Measurements from ENCODE around the gene SERPINA3. TPM values are rescaled to one million over a fixed set of nuclear protein-coding genes. Genes with fewer than 3 reads are reported as not detected.

Gene SERPINA3
- total and polyA plus RNA-seq, 2 donors (not counting 1 experiment from before 2014, with no cell fraction given) = not detected

DNA sequence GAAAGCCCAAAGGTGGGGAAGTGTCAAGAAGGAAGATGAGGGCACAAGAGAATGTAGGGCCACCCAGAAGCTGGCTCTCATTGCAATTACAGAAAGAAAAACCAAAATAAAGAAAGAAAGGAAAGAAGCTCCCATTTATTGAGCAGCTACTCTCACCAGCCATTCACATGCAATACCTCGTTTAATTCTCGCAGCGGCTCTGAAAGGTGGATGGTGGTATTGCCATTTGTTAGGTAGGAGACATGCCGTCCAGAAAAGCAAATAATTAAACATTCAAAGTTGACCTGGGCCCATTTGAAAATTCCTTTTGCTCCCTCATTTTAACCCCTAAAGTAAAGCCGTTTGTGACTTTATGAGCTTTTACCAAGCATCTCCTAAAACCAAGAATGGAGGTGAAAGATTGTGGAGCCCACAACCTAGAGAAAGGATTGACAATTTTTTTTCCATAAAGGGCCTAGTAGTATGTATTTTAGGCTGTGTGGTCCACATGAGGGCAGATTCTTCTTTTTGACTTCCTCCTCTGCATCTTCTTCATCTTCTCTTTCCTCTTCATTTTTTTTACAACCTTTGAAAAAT, 5.3 kb downstream of the SERPINA3 start:
- POLR2A ChIA-PET = no interaction called here

More for the DNA sequence above, 5.3 kb downstream of the SERPINA3 start:
- no peak for TF ChIP-seq EZH2 (IDR thresholded peaks at IDR 0.05; ENCODE audit: borderline replicate concordance, insufficient read depth, low read depth, low read length, poor library complexity, severe bottlenecking)
- TF ChIP-seq, protein P1, sequence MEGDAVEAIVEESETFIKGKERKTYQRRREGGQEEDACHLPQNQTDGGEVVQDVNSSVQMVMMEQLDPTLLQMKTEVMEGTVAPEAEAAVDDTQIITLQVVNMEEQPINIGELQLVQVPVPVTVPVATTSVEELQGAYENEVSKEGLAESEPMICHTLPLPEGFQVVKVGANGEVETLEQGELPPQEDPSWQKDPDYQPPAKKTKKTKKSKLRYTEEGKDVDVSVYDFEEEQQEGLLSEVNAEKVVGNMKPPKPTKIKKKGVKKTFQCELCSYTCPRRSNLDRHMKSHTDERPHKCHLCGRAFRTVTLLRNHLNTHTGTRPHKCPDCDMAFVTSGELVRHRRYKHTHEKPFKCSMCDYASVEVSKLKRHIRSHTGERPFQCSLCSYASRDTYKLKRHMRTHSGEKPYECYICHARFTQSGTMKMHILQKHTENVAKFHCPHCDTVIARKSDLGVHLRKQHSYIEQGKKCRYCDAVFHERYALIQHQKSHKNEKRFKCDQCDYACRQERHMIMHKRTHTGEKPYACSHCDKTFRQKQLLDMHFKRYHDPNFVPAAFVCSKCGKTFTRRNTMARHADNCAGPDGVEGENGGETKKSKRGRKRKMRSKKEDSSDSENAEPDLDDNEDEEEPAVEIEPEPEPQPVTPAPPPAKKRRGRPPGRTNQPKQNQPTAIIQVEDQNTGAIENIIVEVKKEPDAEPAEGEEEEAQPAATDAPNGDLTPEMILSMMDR (IDR thresholded peaks at IDR 0.05) = no peak
- Histone ChIP-seq H3K79me2 (ENCODE audit: control insufficient read depth, insufficient read depth, low read length) (no peaks in the 10 kb centered on the region), H3K4me2 (replicated peaks; ENCODE audit: low read depth, low read length, poor library complexity, severe bottlenecking) (no peak overlapping the region), H3K27ac (ENCODE audit: low read length in 2 of 2) (no peak overlapping the region), H2AFZ (ENCODE audit: insufficient read depth, low read depth, low read length, poor library complexity, severe bottlenecking) (no peak overlapping the region), H3K9me3 (ENCODE audit: control extremely low read depth in 1 of 3, control insufficient read depth in 2 of 3, insufficient read depth in 1 of 3, low read length in 2 of 3) (peaks cover 0 to 35% (median 17%) of the 10 kb centered on the region in 3 donors), H3K36me3 (replicated peaks in 1 of 2; ENCODE audit: control extremely low read depth in 1 of 2, control insufficient read depth in 1 of 2, extremely low read depth in 1 of 2, insufficient read depth in 2 of 2, low read length in 1 of 2) (no peaks in the 10 kb centered on the region), H3K4me1 (ENCODE audit: control insufficient read depth in 2 of 2, insufficient read depth in 2 of 2, low read length in 2 of 2) (no peaks in the 10 kb centered on the region), H3K9ac (ENCODE audit: low read length) (no peak overlapping the region), H3K4me3 (ENCODE audit: control extremely low read depth in 1 of 5, extremely low read depth in 1 of 5, insufficient read depth in 1 of 5, low read depth in 2 of 5, low read length in 4 of 5) (no peak overlapping the region), H3K27me3 (replicated peaks in 1 of 4; ENCODE audit: control extremely low read depth in 1 of 4, control insufficient read depth in 3 of 4, insufficient read depth in 4 of 4, low read length in 3 of 4) (no peaks in the 10 kb centered on the region), H4K20me1 (ENCODE audit: control insufficient read depth, insufficient read depth, low read length, poor library complexity, severe bottlenecking) (no peaks in the 10 kb centered on the region)
- no CpG with 5 or more reads among the region's 5 CpGs for WGBS (ENCODE audit: insufficient coverage)
- Mint-ChIP-seq H3K4me3 (no peak overlapping the region), H3K9me3 (ENCODE audit: insufficient read depth) (peaks cover 5% of the 10 kb centered on the region), H3K27me3 (peaks cover 7% of the 10 kb centered on the region), H3K4me1 (no peaks in the 10 kb centered on the region), H3K27ac (no peak overlapping the region)
- intact Hi-C loops (cut with micrococcal nuclease) = no loop called here
- ATAC-seq (ENCODE audit: low read depth) (no peak), DNase-seq (no peak)
- CTCF ChIA-PET = no interaction called here
